Breast epithelium (tissue), 4 donors: ENCODE data around the gene PHIP. TPM values are rescaled to one million over a fixed set of nuclear protein-coding genes. Genes with fewer than 3 reads are reported as not detected.
"Not testable (repeated sequence)": the region's sequence is repeated elsewhere in the genome, so short reads cannot be mapped to it uniquely, and the experiment has no call there.

Source experiments
- DNase-seq, 2 donors: peaks; one replicate each; pipeline ENCODE4 v3.0.0-alpha.2; 2019; ENCODE audit warnings: low spot score in 2 of 2
- H3K27ac ChIP-seq, 2 donors: fragments of 200-600 bp; sonication (generic) in 1 of 2; one replicate each; pipeline ENCODE4 v1.5.1; 2016 to 2019; ENCODE audit warnings: mild to moderate bottlenecking in 1 of 2
- H3K27me3 ChIP-seq, 2 donors: fragments of 200-600 bp; sonication (generic) in 1 of 2; one replicate each; pipeline versions ENCODE4 v1.5.1 to v1.6.0; 2017 to 2019; ENCODE audit warnings: control low read depth in 1 of 2, mild to moderate bottlenecking in 1 of 2
- H3K36me3 ChIP-seq: fragments of 200-600 bp; one replicate; pipeline ENCODE4 v1.5.1; 2019
- H3K4me1 ChIP-seq, 2 donors: fragments of 200-600 bp; sonication (generic); one replicate each; pipeline ENCODE4 v1.5.1; 2016 to 2019; ENCODE audit warnings: control low read depth in 1 of 2
- H3K4me3 ChIP-seq, 3 donors: fragments of 200-600 bp; sonication (generic); 1 replicate in 2 of 3; 2 replicates in 1 of 3; pipeline ENCODE4 v1.5.1; 2016 to 2019; ENCODE audit warnings: mild to moderate bottlenecking in 3 of 3, moderate library complexity in 2 of 3
- H3K9me3 ChIP-seq, 2 donors: fragments of 200-600 bp; sonication (generic) in 1 of 2; one replicate each; pipeline ENCODE4 v1.5.1; 2016 to 2019; ENCODE audit warnings: control low read depth in 1 of 2
- POLR2A ChIP-seq: fragments of 450-650 bp; IDR thresholded peaks from one replicate; pipeline ENCODE4 v1.6.1; 2016; ENCODE audit warnings: antibody characterized with exemption, mild to moderate bottlenecking, moderate library complexity
- POLR2AphosphoS5 ChIP-seq, 3 donors: sonication (generic); formaldehyde crosslinking; IDR thresholded peaks; one replicate each; pipeline ENCODE4 v1.6.1; 2017; ENCODE audit warnings: antibody characterized with exemption in 3 of 3
- intact Hi-C: fragments of 100-400 bp; cut with DNase I; formaldehyde crosslinking; loops from one replicate; pipeline ENCODE4 v1.15.1; 2023; ENCODE audit warnings: low total_unique reads
- total RNA-seq, 3 donors: library from RNA; depleted of rRNA; stranded (reverse); fragments of >200 nt; gene quantifications; one replicate each; pipeline ENCODE4 v1.1.0, GENCODE V29; 2016
- TF ChIP-seq, protein P1 (sequence below), 3 donors: fragments of 450-650 bp; IDR thresholded peaks; one replicate each; pipeline ENCODE4 v1.5.1; 2016 to 2017; ENCODE audit warnings: antibody characterized with exemption in 3 of 3, mild to moderate bottlenecking in 3 of 3, moderate library complexity in 3 of 3

Gene PHIP
- total RNA-seq, 3 donors from 2014 or later, result 31.7 to 73.6 (median 44.9) TPM

DNA sequence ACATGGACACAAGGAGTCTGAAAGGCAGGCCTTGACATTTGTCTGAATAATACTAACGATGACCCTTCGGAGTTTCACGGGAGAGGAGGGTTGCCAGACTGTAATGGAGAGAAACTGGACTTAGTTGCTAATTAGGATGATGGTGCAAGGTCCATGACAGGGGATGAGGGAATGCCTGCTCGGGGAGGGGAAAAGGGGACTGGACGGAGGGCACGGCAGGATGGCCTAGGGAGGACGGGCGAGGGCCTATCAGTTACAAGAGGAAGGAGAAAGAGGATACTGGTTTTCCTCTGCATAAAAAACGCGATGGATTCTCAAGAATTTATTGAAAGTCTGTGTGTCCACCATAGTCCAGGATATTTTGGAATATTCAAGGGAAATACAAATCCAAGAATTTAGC lies 168.0 kb downstream of the PHIP start:
- no peaks in the 10 kb centered on the region for H3K4me1 ChIP-seq
- no peak for TF ChIP-seq POLR2A
- TF ChIP-seq POLR2AphosphoS5 (IDR thresholded peaks at IDR 0.05), result no peak
- TF ChIP-seq, protein P1, sequence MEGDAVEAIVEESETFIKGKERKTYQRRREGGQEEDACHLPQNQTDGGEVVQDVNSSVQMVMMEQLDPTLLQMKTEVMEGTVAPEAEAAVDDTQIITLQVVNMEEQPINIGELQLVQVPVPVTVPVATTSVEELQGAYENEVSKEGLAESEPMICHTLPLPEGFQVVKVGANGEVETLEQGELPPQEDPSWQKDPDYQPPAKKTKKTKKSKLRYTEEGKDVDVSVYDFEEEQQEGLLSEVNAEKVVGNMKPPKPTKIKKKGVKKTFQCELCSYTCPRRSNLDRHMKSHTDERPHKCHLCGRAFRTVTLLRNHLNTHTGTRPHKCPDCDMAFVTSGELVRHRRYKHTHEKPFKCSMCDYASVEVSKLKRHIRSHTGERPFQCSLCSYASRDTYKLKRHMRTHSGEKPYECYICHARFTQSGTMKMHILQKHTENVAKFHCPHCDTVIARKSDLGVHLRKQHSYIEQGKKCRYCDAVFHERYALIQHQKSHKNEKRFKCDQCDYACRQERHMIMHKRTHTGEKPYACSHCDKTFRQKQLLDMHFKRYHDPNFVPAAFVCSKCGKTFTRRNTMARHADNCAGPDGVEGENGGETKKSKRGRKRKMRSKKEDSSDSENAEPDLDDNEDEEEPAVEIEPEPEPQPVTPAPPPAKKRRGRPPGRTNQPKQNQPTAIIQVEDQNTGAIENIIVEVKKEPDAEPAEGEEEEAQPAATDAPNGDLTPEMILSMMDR (IDR thresholded peaks at IDR 0.05), result no peak
- no peak overlapping the region for H3K27ac ChIP-seq
- H3K27me3 ChIP-seq, result no peaks in the 10 kb centered on the region
- intact Hi-C loops, result no loop called here
- H3K36me3 ChIP-seq, result no peaks in the 10 kb centered on the region
- no peak for DNase-seq
- H3K9me3 ChIP-seq, result no peaks in the 10 kb centered on the region
- H3K4me3 ChIP-seq, result peak overlapping the region; percentile 52 to 66 (median 55)

DNA sequence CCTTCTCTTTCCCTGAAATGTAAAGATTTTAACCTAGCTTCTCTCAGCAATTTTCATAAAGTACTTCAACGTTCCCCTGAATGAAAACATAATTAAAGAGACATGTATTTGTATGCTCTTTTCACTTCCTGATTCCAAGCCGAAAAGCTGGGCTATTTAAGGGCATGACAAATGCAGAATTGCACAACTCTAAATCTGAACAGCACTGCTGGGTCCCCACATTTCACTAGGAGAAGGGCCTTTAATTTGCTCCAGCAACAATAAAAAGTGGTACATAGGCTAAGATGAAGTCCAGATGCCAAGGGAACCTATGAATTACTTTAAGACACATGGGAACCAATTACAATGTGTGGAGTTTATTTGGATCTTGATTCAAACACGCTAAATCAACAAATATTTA lies 168.7 kb downstream of the PHIP start:
- DNase-seq, result no peak
- no peaks in the 10 kb centered on the region for H3K36me3 ChIP-seq
- H3K27me3 ChIP-seq, result no peaks in the 10 kb centered on the region
- intact Hi-C loops, result no loop called here
- H3K4me3 ChIP-seq, result no peak overlapping the region
- H3K27ac ChIP-seq, result no peak overlapping the region
- TF ChIP-seq, protein P1 (IDR thresholded peaks at IDR 0.05), result no peak
- no peak for TF ChIP-seq POLR2A
- no peak for TF ChIP-seq POLR2AphosphoS5 (IDR thresholded peaks at IDR 0.05)
- no peaks in the 10 kb centered on the region for H3K9me3 ChIP-seq
- no peaks in the 10 kb centered on the region for H3K4me1 ChIP-seq

GRCh38 chr6:78908621-78909020 lies 169.4 kb downstream of the PHIP start:
- no peaks in the 10 kb centered on the region for H3K36me3 ChIP-seq
- DNase-seq, result no peak
- no peak overlapping the region for H3K27ac ChIP-seq
- no peaks in the 10 kb centered on the region for H3K27me3 ChIP-seq
- intact Hi-C loops, result no loop called here
- H3K4me3 ChIP-seq, result no peak overlapping the region
- no peaks in the 10 kb centered on the region for H3K4me1 ChIP-seq
- H3K9me3 ChIP-seq, result no peaks in the 10 kb centered on the region
- TF ChIP-seq POLR2A, result no peak
- TF ChIP-seq, protein P1 (IDR thresholded peaks at IDR 0.05), result no peak
- no peak for TF ChIP-seq POLR2AphosphoS5 (IDR thresholded peaks at IDR 0.05)

- Histone ChIP-seq H3K4me1 (no peaks in the 10 kb centered on the region), H3K4me3 (no peak overlapping the region), H3K27ac (no peak overlapping the region), H3K27me3 (no peaks in the 10 kb centered on the region), H3K36me3 (no peaks in the 10 kb centered on the region), H3K9me3 (no peaks in the 10 kb centered on the region)
- intact Hi-C loops, result no loop called here
- DNase-seq, result no peak
- TF ChIP-seq POLR2A (no peak), POLR2AphosphoS5 (IDR thresholded peaks at IDR 0.05) (no peak)
- TF ChIP-seq, protein P1 (IDR thresholded peaks at IDR 0.05), result no peak
These were observed 181.8 kb downstream of the PHIP start for GRCh38 chr6:78896227-78896626.

- H3K4me3 ChIP-seq, DNase-seq, H3K4me1 ChIP-seq, intact Hi-C loops, H3K27me3 ChIP-seq, H3K9me3 ChIP-seq, H3K36me3 ChIP-seq, H3K27ac ChIP-seq: not testable (repeated sequence)
These were observed 188.2 kb downstream of the PHIP start for GRCh38 chr6:78889901-78890300.

Other genes with a start within 250 kb of the PHIP start
- 1 to 10 TPM; 3.5 to 10.0 (median 4.3) TPM for gene IRAK1BP1, start 210.7 kb downstream of the PHIP start, total RNA-seq
- 10 to 100 TPM; 38.3 to 73.6 (median 61.1) TPM for gene HMGN3, start 156.4 kb upstream of the PHIP start, total RNA-seq